Natural killer cell treated with Interleukin-12 subunit alpha and Interleukin-12 subunit beta and Interleukin-15 and Interleukin-18, amount 100 ng/mL, for 72 hours (primary cell): ENCODE data around the gene CLCF1. TPM values are rescaled to one million over a fixed set of nuclear protein-coding genes. Genes with fewer than 3 reads are reported as not detected.

ENCODE experiments used
- ATAC-seq, 2 donors: fragments of 150-1000 bp; cut with Tn5 transposase in 1 of 2; sonication (Bioruptor Pico), chemical (Tn5 transposase) in 1 of 2; 2 replicates each; pipeline ENCODE4 v1.10.0; 2021
- DNase-seq: peaks from one replicate; pipeline ENCODE4 v3.0.0; 2022; ENCODE audit warnings: low spot score
- H3K27ac Mint-ChIP-seq, 2 donors: 1 replicate in 1 of 2; 2 replicates in 1 of 2; pipeline ENCODE4 v1.8.0; 2022; ENCODE audit warnings: mixed read lengths in 2 of 2, mild to moderate bottlenecking in 1 of 2, moderate library complexity in 1 of 2
- H3K27me3 Mint-ChIP-seq, 2 donors: 1 replicate in 1 of 2; 2 replicates in 1 of 2; pipeline ENCODE4 v1.8.0; 2022; ENCODE audit warnings: mixed read lengths in 2 of 2
- H3K36me3 Mint-ChIP-seq: one replicate; pipeline ENCODE4 v1.8.0; 2022; ENCODE audit warnings: mixed read lengths
- H3K4me1 Mint-ChIP-seq, 2 donors: 1 replicate in 1 of 2; 2 replicates in 1 of 2; pipeline ENCODE4 v1.8.0; 2022; ENCODE audit warnings: low read depth in 2 of 2, mixed read lengths in 2 of 2, mild to moderate bottlenecking in 1 of 2
- H3K4me3 Mint-ChIP-seq: one replicate; pipeline ENCODE4 v1.8.0; 2022; ENCODE audit warnings: mixed read lengths
- H3K9me3 Mint-ChIP-seq: 2 replicates; pipeline ENCODE4 v1.8.0; 2022; ENCODE audit warnings: mixed read lengths
- total RNA-seq, 2 donors: library from RNA; stranded (reverse); gene quantifications; one replicate each; pipeline ENCODE4 v1.2.3, GENCODE V29; 2022

The CLCF1 gene
- total RNA-seq, 2 donors from 2014 or later, result 1.4 to 3.3 TPM

DNA sequence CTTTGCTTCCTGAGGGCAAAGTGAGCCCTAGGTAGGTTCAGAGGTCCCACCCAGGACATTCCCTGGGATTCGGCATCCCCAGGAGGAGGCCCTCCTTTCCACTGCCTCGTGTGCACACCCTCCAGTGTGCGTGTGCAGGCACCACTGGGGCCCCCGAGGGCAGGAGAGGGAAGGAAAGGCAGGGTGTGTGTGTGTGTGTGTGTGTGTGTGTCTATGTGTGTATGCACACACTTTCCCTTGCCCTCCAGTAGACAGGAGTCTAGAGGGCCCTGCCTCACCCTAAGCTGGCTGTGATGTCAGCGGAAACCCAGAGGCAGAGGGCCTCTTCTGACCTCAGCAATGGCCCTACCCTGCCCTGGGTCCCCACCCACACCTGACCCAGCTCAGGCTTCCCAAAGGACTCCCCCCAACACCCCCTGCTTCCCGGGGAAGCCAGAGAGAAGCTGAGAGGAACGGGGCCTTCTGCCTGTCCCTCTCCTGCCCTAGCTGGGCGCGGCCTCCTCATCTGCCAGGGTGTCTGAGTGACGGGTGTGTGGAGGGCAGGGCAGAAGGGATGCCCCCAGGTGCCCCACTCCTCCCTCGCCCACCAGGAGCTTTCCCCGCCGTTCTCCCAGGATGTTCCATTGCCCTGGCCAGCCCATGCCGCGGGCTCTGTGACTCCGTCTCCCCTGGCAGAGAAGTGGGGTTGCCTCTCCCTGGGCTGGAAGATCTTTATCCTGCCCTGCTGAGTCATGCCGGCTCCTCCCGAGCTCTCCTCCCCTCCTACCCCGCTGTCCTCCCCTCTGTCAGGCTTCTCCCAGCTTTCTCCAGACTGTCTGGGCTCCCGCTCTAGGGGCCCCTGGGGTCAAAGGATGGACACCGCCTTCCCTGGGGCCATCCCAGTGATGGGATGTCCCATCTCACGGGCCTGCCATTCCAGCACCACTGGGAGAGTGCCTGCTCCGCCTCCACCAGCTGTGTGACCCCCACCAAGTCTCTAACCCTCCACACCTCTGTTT is 6.0 kb upstream of the CLCF1 start:
- H3K9me3 Mint-ChIP-seq, result no peaks in the 10 kb centered on the region
- peaks cover 14 to 21% of the 10 kb centered on the region in 2 donors for H3K4me1 Mint-ChIP-seq
- no peak overlapping the region for H3K27ac Mint-ChIP-seq
- ATAC-seq (no peak), DNase-seq (no peak)
- no peaks in the 10 kb centered on the region for H3K27me3 Mint-ChIP-seq
- no peak overlapping the region for H3K4me3 Mint-ChIP-seq
- H3K36me3 Mint-ChIP-seq, result no peaks in the 10 kb centered on the region

DNA sequence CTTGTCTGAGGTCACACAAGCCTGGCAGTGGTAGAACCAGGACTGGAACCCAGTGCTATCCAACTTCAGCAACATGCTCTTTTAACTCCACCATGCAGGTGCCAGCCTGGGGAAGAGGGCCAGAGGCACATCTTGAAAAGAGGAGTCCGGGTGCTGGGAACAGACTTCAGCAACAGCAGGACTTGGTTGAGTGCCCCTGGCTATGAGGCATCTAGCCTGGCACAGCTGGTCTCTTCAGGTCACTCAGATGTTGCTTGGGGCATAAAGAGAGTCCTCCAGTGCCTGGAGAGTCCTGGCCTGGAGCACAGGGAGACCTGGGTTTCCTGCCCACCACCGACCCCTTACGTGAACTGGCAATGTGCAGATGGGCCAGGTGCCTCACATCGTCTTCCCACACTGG is 5.1 kb upstream of the CLCF1 start:
- ATAC-seq (no peak), DNase-seq (no peak)
- no peaks in the 10 kb centered on the region for H3K9me3 Mint-ChIP-seq
- H3K4me3 Mint-ChIP-seq, result no peak overlapping the region
- no peaks in the 10 kb centered on the region for H3K36me3 Mint-ChIP-seq
- H3K4me1 Mint-ChIP-seq, result peaks cover 19 to 29% of the 10 kb centered on the region in 2 donors
- no peak overlapping the region for H3K27ac Mint-ChIP-seq
- H3K27me3 Mint-ChIP-seq, result no peaks in the 10 kb centered on the region

DNA sequence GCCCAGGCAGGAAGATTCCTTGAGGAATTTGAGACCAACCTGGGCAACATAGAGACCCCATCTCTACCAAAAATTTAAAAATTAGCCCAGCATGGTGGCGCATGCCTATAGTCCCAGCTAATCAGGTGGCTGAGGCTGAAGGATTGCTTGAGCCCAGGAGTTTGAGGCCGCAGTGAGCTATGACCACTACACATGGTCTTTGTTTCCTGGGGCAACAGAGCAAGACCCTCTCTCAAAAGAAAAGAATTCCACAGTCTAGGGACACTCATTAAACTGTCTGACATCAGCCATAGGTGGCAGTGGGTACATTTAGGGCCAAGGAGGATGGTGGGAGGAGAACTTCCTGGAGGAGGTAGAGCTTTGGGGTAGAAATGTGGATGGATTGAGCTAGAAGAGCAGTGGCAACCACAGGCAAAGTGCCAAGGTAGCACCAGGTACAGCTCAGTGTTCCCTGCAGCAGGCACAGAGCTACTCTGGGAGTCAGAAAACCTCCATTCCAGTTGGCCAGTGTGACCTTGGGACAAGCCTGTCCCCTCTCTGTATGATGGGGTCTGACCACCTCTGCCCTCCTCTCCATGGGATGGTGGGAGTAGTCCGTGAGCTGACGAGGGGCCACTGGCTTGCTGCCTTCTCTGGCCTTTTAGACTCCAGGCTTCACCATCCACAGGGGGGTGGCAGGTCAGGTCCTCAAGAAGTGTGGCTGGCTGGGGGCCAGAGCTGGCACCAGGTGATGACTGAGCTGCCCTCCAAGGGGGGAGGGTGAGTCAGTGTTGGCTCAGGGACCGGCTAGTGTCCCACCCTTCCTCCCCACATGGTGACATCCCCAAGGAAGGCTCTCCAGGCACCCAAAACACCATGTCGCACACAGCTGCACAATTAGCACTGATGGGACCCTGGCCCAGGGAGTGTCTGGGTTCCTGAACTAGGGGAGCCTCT is 3.7 kb upstream of the CLCF1 start:
- Mint-ChIP-seq H3K27me3 (no peaks in the 10 kb centered on the region), H3K9me3 (no peaks in the 10 kb centered on the region), H3K4me3 (no peak overlapping the region), H3K27ac (no peak overlapping the region), H3K4me1 (peaks cover 14 to 25% of the 10 kb centered on the region in 2 donors), H3K36me3 (no peaks in the 10 kb centered on the region)
- ATAC-seq (no peak), DNase-seq (no peak)

DNA sequence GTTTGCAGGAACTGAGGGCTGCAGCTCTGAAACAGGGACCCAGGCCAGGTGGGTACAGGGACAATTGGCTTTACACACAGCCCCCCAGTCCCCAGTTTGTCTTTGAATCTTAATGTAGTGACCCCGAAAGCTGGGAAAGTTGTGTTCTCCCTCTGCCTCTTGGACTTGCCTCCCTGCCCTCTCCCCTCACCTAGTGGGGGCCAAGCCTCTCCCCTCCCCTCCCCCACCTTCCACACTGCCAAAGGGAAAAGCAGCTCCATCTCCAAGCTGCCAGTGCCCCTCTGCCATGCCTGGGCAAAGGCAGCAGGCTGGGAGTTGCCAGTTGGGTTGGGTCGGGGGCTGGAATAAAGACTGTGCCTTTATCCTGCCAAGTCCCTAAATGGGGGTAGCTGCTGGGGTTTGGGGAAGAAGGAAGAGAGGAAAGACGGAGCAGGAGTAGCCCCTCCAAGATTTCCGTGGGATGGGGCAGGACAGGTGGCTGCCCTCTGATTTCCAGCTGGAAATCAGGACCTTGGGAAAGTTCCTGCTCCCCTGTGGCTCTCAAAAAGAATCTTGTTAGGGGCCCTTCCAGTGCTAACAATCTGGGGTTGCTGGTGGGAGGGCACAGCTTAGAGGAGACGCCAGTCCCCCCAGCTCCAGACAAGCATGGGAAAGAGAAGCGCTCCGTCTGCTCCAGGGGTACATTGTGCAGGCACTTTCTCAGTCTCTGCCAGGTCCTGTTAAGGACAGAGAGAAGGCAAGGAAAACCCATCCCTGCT is 2.8 kb upstream of the CLCF1 start:
- H3K4me3 Mint-ChIP-seq, result no peak overlapping the region
- no peak overlapping the region for H3K27ac Mint-ChIP-seq
- peaks cover 19 to 29% of the 10 kb centered on the region in 2 donors for H3K4me1 Mint-ChIP-seq
- no peak for ATAC-seq
- H3K27me3 Mint-ChIP-seq, result peaks cover 7% of the 10 kb centered on the region in 2 donors
- no peak for DNase-seq
- no peaks in the 10 kb centered on the region for H3K9me3 Mint-ChIP-seq
- H3K36me3 Mint-ChIP-seq, result no peaks in the 10 kb centered on the region

DNA sequence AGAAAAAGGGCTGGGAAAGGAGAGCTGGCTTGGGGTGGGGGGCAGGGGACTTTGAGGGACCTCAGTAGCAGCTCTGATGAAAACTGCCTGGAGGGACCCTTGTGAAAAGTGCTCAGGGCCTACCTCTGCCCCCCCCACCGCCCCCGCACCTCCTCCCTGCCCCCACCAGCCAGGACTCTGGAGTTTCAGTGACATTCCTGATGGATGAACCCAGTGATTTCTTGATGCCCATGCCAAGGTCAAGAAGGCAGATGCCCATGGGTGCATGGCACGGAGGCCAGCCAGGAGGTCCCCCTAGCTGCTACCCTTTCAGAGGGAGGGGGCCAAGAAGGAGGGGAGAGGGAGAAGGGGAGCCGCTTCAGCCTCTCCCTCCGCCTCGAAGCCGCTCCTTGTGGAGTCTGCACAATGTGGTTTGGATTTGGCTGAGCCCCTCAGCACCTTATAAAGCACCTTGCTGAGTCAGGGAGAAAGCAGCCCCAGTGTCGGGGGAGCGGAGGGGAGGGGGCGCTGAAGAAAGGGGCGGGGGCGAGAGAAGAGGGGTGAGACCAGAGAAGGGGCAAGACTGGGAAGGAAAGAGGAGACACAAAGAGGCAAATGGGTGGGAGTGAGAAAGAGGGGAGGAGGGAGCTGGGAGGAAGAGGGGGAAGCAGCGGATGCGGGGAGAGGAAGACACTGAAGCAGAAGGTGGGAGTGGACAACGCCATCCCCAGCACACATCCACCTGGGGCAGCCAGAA is 2.1 kb upstream of the CLCF1 start:
- H3K27me3 Mint-ChIP-seq, result peaks cover 12 to 14% of the 10 kb centered on the region in 2 donors
- H3K4me3 Mint-ChIP-seq, result no peak overlapping the region
- ATAC-seq (no peak), DNase-seq (no peak)
- no peaks in the 10 kb centered on the region for H3K9me3 Mint-ChIP-seq
- H3K36me3 Mint-ChIP-seq, result no peaks in the 10 kb centered on the region
- H3K4me1 Mint-ChIP-seq, result peaks cover 19 to 29% of the 10 kb centered on the region in 2 donors
- no peak overlapping the region for H3K27ac Mint-ChIP-seq

DNA sequence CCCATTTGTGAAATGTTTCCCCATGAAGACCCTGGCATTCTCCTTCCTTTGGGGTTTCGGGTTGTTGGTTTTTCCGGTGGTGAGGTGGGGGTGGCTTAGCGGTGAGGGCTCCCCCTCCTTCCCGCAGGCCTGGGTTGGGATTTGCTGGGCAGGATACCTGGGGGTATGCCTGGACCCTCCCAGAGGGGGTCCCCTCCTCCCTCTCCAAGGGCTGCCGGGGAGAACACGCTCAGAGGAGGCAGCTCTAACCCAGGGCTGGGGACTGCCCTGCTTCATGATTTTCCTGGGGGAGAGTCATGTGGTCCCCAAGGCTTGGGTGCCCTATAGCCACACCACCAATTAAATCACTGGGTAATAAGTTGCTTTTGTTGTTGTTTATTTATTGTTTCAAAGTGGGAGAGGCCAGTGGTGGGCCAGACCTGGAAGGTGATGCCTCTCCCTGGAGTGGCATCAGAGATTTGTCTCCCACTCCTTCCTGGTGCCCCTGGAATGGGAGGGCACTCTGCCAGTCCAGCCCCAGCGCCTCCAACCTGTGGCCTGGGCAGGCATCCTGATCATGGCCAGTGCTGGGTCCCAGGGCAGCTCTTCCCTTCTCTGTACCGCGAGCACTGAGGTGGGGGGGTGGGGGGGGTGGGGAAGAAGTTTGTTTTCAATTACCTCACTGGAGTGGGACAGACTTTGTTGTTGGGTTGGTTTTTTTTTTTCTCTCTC is 1.3 kb upstream of the CLCF1 start:
- Mint-ChIP-seq H3K36me3 (no peaks in the 10 kb centered on the region), H3K27ac (peak overlapping the region; percentile 60 to 84), H3K9me3 (no peaks in the 10 kb centered on the region), H3K4me1 (peaks cover 22 to 31% of the 10 kb centered on the region in 2 donors), H3K27me3 (peaks cover 14 to 16% of the 10 kb centered on the region in 2 donors), H3K4me3 (peak overlapping the region; percentile 87)
- DNase-seq, result no peak
- no peak for ATAC-seq

- peaks cover 30 to 39% of the 10 kb centered on the region in 2 donors for H3K4me1 Mint-ChIP-seq
- H3K27me3 Mint-ChIP-seq, result peaks cover 14 to 16% of the 10 kb centered on the region in 2 donors
- DNase-seq (peak; percentile 80), ATAC-seq (peak; percentile 64 to 75)
- H3K9me3 Mint-ChIP-seq, result no peaks in the 10 kb centered on the region
- H3K36me3 Mint-ChIP-seq, result no peaks in the 10 kb centered on the region
- H3K4me3 Mint-ChIP-seq, result peak overlapping the region; percentile 87
- H3K27ac Mint-ChIP-seq, result peak overlapping the region; percentile 60 to 84
Observed at GRCh38 chr11:67373648-67374570, 511 bp upstream of the CLCF1 start.

DNA sequence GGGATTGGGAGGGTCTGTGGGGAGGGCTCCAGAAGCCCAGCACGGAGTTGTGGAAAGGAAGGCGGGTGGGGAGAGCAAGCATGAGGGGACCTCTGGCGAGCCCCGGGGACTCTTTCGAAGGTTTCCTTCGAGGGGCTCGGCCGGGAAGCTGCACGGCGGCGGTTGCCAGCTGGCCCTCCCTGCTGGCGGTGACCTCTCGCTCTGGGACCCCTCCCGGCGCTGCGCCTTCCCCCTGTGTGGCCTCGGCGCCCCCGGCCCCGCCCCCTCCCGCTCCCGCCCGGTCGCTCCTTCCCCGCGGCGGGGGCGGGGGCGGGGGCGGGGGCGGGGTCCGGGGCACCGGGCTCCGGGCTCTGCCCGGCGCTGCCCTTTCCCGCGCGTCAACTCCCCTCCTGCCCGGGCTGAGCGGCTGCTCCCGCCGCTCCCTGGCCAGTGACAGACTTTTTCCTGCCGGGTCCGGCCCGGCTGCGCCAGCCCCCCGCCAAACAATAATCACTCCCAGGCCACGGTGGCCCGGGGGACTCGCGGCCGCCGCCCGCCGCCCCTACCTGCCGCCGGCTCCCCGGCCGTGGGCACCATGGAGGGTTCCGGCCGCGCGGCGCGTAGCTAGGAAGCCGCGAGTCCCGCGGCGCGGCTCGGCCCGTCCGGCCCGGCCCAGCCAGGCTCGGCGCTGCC is 941 bp downstream of the CLCF1 start:
- Mint-ChIP-seq H3K27me3 (peaks cover 14 to 16% of the 10 kb centered on the region in 2 donors), H3K27ac (no peak overlapping the region), H3K36me3 (no peaks in the 10 kb centered on the region), H3K9me3 (no peaks in the 10 kb centered on the region), H3K4me1 (peaks cover 44 to 53% of the 10 kb centered on the region in 2 donors), H3K4me3 (no peak overlapping the region)
- ATAC-seq (peak in 1 of 2 donors; percentile 8), DNase-seq (no peak)

GRCh38 chr11:67371911-67372320 is 1.5 kb downstream of the CLCF1 start:
- peaks cover 45 to 53% of the 10 kb centered on the region in 2 donors for H3K4me1 Mint-ChIP-seq
- peak overlapping the region in 1 of 2 donors; percentile 12 for H3K27ac Mint-ChIP-seq
- H3K4me3 Mint-ChIP-seq, result peak overlapping the region; percentile 86
- no peaks in the 10 kb centered on the region for H3K36me3 Mint-ChIP-seq
- no peaks in the 10 kb centered on the region for H3K9me3 Mint-ChIP-seq
- H3K27me3 Mint-ChIP-seq, result peaks cover 14 to 16% of the 10 kb centered on the region in 2 donors
- ATAC-seq, result no peak
- DNase-seq, result no peak

DNA sequence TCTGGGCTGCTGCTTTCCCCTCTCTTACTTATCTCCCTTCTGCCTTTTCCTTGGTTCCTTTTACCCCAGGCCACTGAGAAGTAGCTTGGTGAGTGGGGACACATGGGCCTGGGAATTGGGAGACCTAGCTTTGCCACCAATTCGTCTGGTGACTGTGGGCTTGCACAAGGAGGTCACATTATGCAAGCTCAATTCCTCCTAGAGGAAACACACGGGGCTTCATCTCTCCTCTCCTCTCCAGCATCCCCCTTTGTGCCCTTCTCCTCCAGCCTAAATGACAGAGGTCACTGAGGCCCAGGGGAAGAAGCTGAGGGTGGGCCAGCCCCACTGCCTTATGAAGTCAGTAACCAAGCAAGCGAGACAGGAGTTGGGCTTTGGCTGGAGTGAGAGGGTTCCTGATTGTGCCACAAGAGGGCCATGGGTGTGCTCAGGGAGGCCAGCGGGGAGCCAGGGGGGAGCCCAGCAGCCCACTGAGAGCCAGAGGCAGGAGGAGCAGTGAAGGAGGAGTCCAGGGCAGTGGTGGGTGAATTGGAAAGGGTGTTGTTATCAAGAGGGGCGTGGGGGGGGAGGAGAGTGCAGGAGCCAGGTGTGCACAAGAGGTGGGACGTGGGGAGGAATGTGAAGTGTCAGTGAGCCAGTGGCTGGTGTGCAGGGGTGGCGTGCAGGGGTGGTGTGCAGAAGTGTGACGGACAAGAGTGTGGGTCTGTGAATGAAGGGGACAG is 2.0 kb downstream of the CLCF1 start:
- no peak for ATAC-seq
- Mint-ChIP-seq H3K4me3 (peak overlapping the region; percentile 86), H3K27me3 (peaks cover 15 to 18% of the 10 kb centered on the region in 2 donors), H3K27ac (peak overlapping the region in 1 of 2 donors; percentile 12), H3K4me1 (peaks cover 46 to 54% of the 10 kb centered on the region in 2 donors), H3K36me3 (no peaks in the 10 kb centered on the region), H3K9me3 (no peaks in the 10 kb centered on the region)
- no peak for DNase-seq
